Spleen (tissue), 7 donors: Measurements from ENCODE around the gene LCE2B.

Experiments used
- POLR2A ChIP-seq, 3 donors: fragments of 450-650 bp; IDR thresholded peaks; one replicate each; pipeline ENCODE4 v1.5.1; 2017; ENCODE audit warnings: antibody characterized with exemption in 3 of 3, mild to moderate bottlenecking in 1 of 3
- POLR2AphosphoS5 ChIP-seq, 3 donors: sonication (generic); formaldehyde crosslinking; IDR thresholded peaks; one replicate each; pipeline ENCODE4 v1.5.1; 2017; ENCODE audit warnings: antibody characterized with exemption in 3 of 3
- TF ChIP-seq, protein P1 (sequence below), 11 experiments: fragments of 200-600 bp in 7 of 11; fragments of 450-650 bp in 4 of 11; sonication (generic) in 4 of 11; IDR thresholded peaks in 8 of 11; conservative IDR thresholded peaks in 3 of 11; 1 replicate in 7 of 11; 2 replicates in 4 of 11; pipeline versions ENCODE4 v1.4.0 to v1.8.0; 2016 to 2021; ENCODE audit warnings: antibody characterized with exemption in 11 of 11, inconsistent platforms in 4 of 11, mild to moderate bottlenecking in 1 of 11
- donor health status: DM: no; HTN: no; CAD: no; lungs with moderate emphysema.
- donor health status: DM: no; HTN: no; CAD: no.
- donor health status: DM: no; HTN: no; CAD: no.

DNA sequence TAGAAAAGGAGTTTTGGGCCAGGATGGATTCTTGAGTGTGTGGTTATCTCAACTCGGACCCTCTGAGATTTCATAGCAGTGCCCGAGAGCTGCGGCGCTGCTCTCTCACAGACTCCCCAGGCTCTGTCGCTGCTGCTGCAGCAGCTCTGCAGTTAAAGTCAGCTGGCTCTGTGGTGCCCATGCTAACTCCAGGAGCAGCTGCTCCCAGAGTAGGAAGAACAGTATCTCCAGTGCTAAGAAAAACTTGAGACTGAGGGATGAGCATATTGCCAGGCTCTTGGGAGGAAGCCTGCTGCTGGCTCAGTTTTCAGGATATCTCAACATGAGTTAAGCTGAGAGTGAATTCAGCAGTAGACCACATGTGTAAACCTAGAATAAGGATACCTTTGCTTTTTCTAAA, 18.3 kb upstream of the LCE2B start:
- TF ChIP-seq, protein P1, sequence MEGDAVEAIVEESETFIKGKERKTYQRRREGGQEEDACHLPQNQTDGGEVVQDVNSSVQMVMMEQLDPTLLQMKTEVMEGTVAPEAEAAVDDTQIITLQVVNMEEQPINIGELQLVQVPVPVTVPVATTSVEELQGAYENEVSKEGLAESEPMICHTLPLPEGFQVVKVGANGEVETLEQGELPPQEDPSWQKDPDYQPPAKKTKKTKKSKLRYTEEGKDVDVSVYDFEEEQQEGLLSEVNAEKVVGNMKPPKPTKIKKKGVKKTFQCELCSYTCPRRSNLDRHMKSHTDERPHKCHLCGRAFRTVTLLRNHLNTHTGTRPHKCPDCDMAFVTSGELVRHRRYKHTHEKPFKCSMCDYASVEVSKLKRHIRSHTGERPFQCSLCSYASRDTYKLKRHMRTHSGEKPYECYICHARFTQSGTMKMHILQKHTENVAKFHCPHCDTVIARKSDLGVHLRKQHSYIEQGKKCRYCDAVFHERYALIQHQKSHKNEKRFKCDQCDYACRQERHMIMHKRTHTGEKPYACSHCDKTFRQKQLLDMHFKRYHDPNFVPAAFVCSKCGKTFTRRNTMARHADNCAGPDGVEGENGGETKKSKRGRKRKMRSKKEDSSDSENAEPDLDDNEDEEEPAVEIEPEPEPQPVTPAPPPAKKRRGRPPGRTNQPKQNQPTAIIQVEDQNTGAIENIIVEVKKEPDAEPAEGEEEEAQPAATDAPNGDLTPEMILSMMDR (IDR thresholded peaks at IDR 0.05 in 8 of 11, conservative IDR thresholded peaks at IDR 0.05 in 3 of 11) = no peak
- TF ChIP-seq POLR2A (IDR thresholded peaks at IDR 0.05) (no peak), POLR2AphosphoS5 (IDR thresholded peaks at IDR 0.05) (no peak)
